HCT116 (cell line): Measurements from ENCODE around the gene SGSM2. TPM values are rescaled to one million over a fixed set of nuclear protein-coding genes. Genes with fewer than 3 reads are reported as not detected.

Source experiments
- ATAC-seq: fragments of 200-7000 bp; cut with Tn5 transposase; 2 replicates; pipeline ENCODE4 v1.9.1; 2020; ENCODE audit warnings: mild to moderate bottlenecking, moderate library complexity
- BruUV-seq: library from RNA; stranded (reverse); fragments of 400-500 nt; replicated peaks from 2 replicates; lab custom pipeline; 2021; lab: Mats Ljungman, UMichigan
- CTCF ChIA-PET: fragments of 300-600 bp; sonication (Branson Sonifier 250); formaldehyde crosslinking; loops from one replicate; lab custom pipeline; 2021; ENCODE audit warnings: antibody characterized with exemption; lab: Charles Lee
- POLR2A ChIA-PET: fragments of 300-600, 350-600 bp; sonication (Branson Sonifier 250); formaldehyde crosslinking; loops from one replicate; lab custom pipeline; 2021; ENCODE audit warnings: antibody characterized with exemption; lab: Charles Lee
- RAD21 ChIA-PET, 2 experiments: fragments of 300-600 bp; sonication (Branson Sonifier 250); formaldehyde crosslinking; loops; one replicate each; lab custom pipeline; 2023; ENCODE audit warnings: low total read pairs in 2 of 2; ENCODE audit not compliant: uncharacterized antibody in 2 of 2, unreplicated experiment in 2 of 2, low non-redundant PET in 1 of 2; lab: Charles Lee
- DNase-seq: peaks from one replicate; pipeline ENCODE4 v3.0.0-alpha.2; 2010; ENCODE audit warnings: low read depth, low spot score
- H2AFZ ChIP-seq: fragments of 200-600 bp; shearing (Covaris generic), sonication (generic); 2 replicates; pipeline ENCODE4 v1.6.1; 2017; ENCODE audit warnings: low read depth, mixed run types, mixed read lengths, antibody characterized with exemption, low read length; ENCODE audit not compliant: poor library complexity, severe bottlenecking
- H3K27ac ChIP-seq: 2 replicates; pipeline ENCODE4 v1.5.1; 2012; ENCODE audit warnings: low read depth, low read length
- H3K27me3 ChIP-seq: fragments of 200-600 bp; sonication (generic); 2 replicates; pipeline ENCODE4 v1.6.1; 2016; ENCODE audit warnings: mixed run types, low read length, mixed read lengths; ENCODE audit not compliant: insufficient read depth
- H3K36me3 ChIP-seq, 2 experiments: fragments of 200-500 bp in 1 of 2; fragments of 200-600 bp in 1 of 2; sonication (Bioruptor generic) in 1 of 2; sonication (generic) in 1 of 2; 2 replicates each; pipeline versions ENCODE4 v1.5.1 to v1.6.1; 2014 to 2016; ENCODE audit warnings: low read length in 2 of 2, inconsistent platforms in 1 of 2, mixed read lengths in 1 of 2, mixed run types in 1 of 2; ENCODE audit not compliant: insufficient read depth in 2 of 2, control insufficient read depth in 1 of 2
- H3K4me1 ChIP-seq, 2 experiments: fragments of 200-600 bp in 1 of 2; sonication (generic) in 1 of 2; 2 replicates each; pipeline versions ENCODE4 v1.5.1 to v1.6.1; 2012 to 2017; ENCODE audit warnings: low read length in 2 of 2, inconsistent platforms in 1 of 2, mild to moderate bottlenecking in 1 of 2, mixed read lengths in 1 of 2, mixed run types in 1 of 2, moderate library complexity in 1 of 2; ENCODE audit not compliant: insufficient read depth in 2 of 2, control insufficient read depth in 1 of 2
- H3K4me2 ChIP-seq: fragments of 200-600 bp; sonication (generic); 2 replicates; pipeline ENCODE4 v1.6.1; 2017; ENCODE audit warnings: mixed run types, low read length, mixed read lengths
- H3K4me3 ChIP-seq, 2 experiments: fragments of 200-600 bp in 1 of 2; sonication (generic) in 1 of 2; replicated peaks in 1 of 2; 2 replicates each; pipeline ENCODE4 v1.5.1; 2011 to 2016; ENCODE audit warnings: low read length in 2 of 2, control low read depth in 1 of 2, low read depth in 1 of 2, mild to moderate bottlenecking in 1 of 2, mixed read lengths in 1 of 2, mixed run types in 1 of 2
- H3K79me2 ChIP-seq: fragments of 200-600 bp; sonication (generic); 2 replicates; pipeline ENCODE4 v1.6.1; 2017; ENCODE audit warnings: mild to moderate bottlenecking, mixed run types, low read length, moderate library complexity, mixed read lengths; ENCODE audit not compliant: insufficient read depth
- H3K9ac ChIP-seq: fragments of 200-600 bp; sonication (generic); 2 replicates; pipeline ENCODE4 v1.6.1; 2016; ENCODE audit warnings: low read length, mixed read lengths
- H3K9me2 ChIP-seq: fragments of 200-600 bp; sonication (generic), shearing (Covaris generic); 2 replicates; pipeline ENCODE4 v1.6.1; 2017; ENCODE audit warnings: mixed run types, mild to moderate bottlenecking, moderate library complexity; ENCODE audit not compliant: insufficient read depth
- H3K9me3 ChIP-seq, 2 experiments: fragments of 200-500 bp in 1 of 2; fragments of 200-600 bp in 1 of 2; sonication (Bioruptor generic) in 1 of 2; sonication (generic) in 1 of 2; 2 replicates each; pipeline ENCODE4 v1.6.1; 2014 to 2017; ENCODE audit warnings: low read length in 2 of 2, mixed read lengths in 2 of 2, inconsistent platforms in 1 of 2, low read depth in 1 of 2, mild to moderate bottlenecking in 1 of 2, mixed run types in 1 of 2, moderate library complexity in 1 of 2; ENCODE audit not compliant: control insufficient read depth in 1 of 2, insufficient read depth in 1 of 2
- H4K20me1 ChIP-seq: fragments of 200-600 bp; sonication (generic), shearing (Covaris generic); 2 replicates; pipeline ENCODE4 v1.6.1; 2017; ENCODE audit warnings: mixed run types, mild to moderate bottlenecking, moderate library complexity; ENCODE audit not compliant: insufficient read depth
- CBX3 ChIP-seq: IDR thresholded peaks from 2 replicates; pipeline ENCODE4 v1.6.1; 2012; ENCODE audit warnings: low read depth
- CEBPB ChIP-seq: IDR thresholded peaks from 2 replicates; pipeline ENCODE4 v1.6.1; 2012; ENCODE audit warnings: low read depth
- ELF1 ChIP-seq: IDR thresholded peaks from 2 replicates; pipeline ENCODE4 v1.6.1; 2012; ENCODE audit warnings: low read depth, borderline replicate concordance
- EZH2phosphoT487 ChIP-seq: fragments of 200-600 bp; IDR thresholded peaks from 2 replicates; pipeline ENCODE4 v1.6.1; 2018; ENCODE audit warnings: antibody characterized with exemption, borderline replicate concordance
- FOSL1 ChIP-seq: IDR thresholded peaks from 2 replicates; pipeline ENCODE4 v1.6.1; 2012; ENCODE audit warnings: low read depth
- JUND ChIP-seq: IDR thresholded peaks from 2 replicates; pipeline ENCODE4 v1.6.1; 2012
- POLR2A ChIP-seq: IDR thresholded peaks from 2 replicates; pipeline ENCODE4 v1.7.0; 2011; ENCODE audit warnings: borderline replicate concordance; ENCODE audit not compliant: insufficient read depth, insufficient read length; ENCODE audit errors: extremely low read depth
- POLR2AphosphoS5 ChIP-seq: IDR thresholded peaks from 2 replicates; pipeline ENCODE4 v1.6.1; 2011; ENCODE audit warnings: mild to moderate bottlenecking, low read depth, low read length, moderate library complexity
- RAD21 ChIP-seq: IDR thresholded peaks from 2 replicates; pipeline ENCODE4 v1.6.1; 2012; ENCODE audit warnings: low read depth, mild to moderate bottlenecking
- REST ChIP-seq: IDR thresholded peaks from 2 replicates; pipeline ENCODE4 v1.6.1; 2012; ENCODE audit warnings: low read depth
- SP1 ChIP-seq: IDR thresholded peaks from 2 replicates; pipeline ENCODE4 v1.6.1; 2012; ENCODE audit warnings: low read depth
- SRF ChIP-seq: IDR thresholded peaks from 2 replicates; pipeline ENCODE4 v1.6.1; 2012; ENCODE audit warnings: low read depth
- TCF7L2 ChIP-seq: IDR thresholded peaks from 2 replicates; pipeline ENCODE4 v1.7.0; 2011; ENCODE audit warnings: borderline replicate concordance, inconsistent platforms; ENCODE audit not compliant: insufficient read depth, insufficient read length; ENCODE audit errors: extremely low read depth
- YY1 ChIP-seq: IDR thresholded peaks from 2 replicates; pipeline ENCODE4 v1.6.1; 2011; ENCODE audit warnings: low read length, low read depth, moderate library complexity, mild to moderate bottlenecking; ENCODE audit not compliant: insufficient replicate concordance; ENCODE audit errors: extremely low read depth
- ZBTB33 ChIP-seq: IDR thresholded peaks from 2 replicates; pipeline ENCODE4 v1.6.1; 2011; ENCODE audit warnings: mild to moderate bottlenecking, low read length, moderate library complexity; ENCODE audit not compliant: insufficient replicate concordance; ENCODE audit errors: extremely low read depth
- ZNF274 ChIP-seq: fragments of 200-500 bp; sonication (Bioruptor generic); IDR thresholded peaks from 2 replicates; pipeline ENCODE4 v1.6.1; 2014; ENCODE audit warnings: mild to moderate bottlenecking, low read depth, low read length, inconsistent platforms
- intact Hi-C: fragments of 100-400 bp; cut with micrococcal nuclease; formaldehyde crosslinking; loops from 2 replicates; pipeline ENCODE4 v1.10.0; 2022
- total RNA-seq: library from RNA; stranded (reverse); gene quantifications from one replicate; pipeline ENCODE4 v1.2.1, GENCODE V29; 2021; ENCODE audit not compliant: unreplicated experiment
- TF ChIP-seq, protein P1 (sequence below), 3 experiments: fragments of 200-600 bp in 1 of 3; sonication (generic) in 1 of 3; IDR thresholded peaks in 2 of 3; conservative IDR thresholded peaks in 1 of 3; 2 replicates each; pipeline ENCODE4 v1.5.1; 2012 to 2017; ENCODE audit warnings: low read depth in 2 of 3, low read length in 2 of 3, antibody characterized with exemption in 1 of 3, borderline replicate concordance in 1 of 3, control low read depth in 1 of 3, mild to moderate bottlenecking in 1 of 3, mixed read lengths in 1 of 3, mixed run types in 1 of 3, moderate library complexity in 1 of 3; ENCODE audit not compliant: insufficient read depth in 1 of 3
- TF ChIP-seq, protein P2 (sequence below): IDR thresholded peaks from 2 replicates; pipeline ENCODE4 v1.6.1; 2012

Gene SGSM2
- total RNA-seq, 1 experiment from 2014 or later: 68.1 TPM

DNA sequence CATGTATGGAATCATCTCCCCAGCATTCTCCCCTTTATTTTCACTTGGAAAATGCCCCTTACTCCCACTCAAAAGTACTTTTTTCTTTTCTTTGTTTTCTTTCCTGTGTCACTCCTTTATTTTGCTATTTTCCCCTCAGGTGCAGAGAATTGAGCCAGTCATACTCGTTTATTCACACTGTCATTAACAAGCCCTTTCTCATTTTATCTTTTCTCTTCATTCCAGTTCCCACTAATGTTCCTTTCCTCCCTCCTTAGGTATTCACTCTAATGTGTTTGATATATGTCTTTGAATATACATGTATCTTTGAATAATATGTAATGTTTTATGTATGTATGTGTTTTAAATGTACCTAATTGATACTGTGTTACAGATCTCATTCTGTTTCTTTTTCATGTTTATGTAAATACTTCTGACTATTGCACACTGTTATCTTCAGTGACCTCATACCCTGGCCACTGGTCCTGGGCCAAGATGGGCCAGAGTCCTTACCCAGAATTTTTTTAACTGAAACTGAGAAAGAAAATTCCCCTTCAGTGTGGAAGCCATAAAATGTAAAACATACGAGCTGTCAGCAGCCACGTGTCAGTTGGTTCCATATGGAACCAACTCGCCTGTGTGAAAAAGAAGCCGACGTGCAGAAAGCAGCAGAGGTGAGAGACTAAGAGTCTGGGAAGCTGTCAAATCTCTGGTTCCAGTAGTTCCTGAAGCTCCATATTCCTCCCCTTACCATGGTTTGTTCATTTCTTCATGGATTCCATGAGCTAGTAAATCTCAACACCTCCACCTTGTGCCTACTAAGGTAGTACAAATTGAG, 27.8 kb upstream of the SGSM2 start:
- no peak for DNase-seq
- H4K20me1 ChIP-seq: no peaks in the 10 kb centered on the region; the same call in 1 of the 2 replicates
- no peak overlapping the region for H3K9ac ChIP-seq
- TF ChIP-seq POLR2A (no peak), JUND (no peak), ZNF274 (no peak), EZH2phosphoT487 (no peak), POLR2AphosphoS5 (no peak), ZBTB33 (no peak), REST (no peak), CEBPB (no peak), CBX3 (no peak), TCF7L2 (no peak), FOSL1 (no peak), ELF1 (no peak), SP1 (no peak), YY1 (no peak), RAD21 (no peak), SRF (no peak)
- TF ChIP-seq, protein P1, sequence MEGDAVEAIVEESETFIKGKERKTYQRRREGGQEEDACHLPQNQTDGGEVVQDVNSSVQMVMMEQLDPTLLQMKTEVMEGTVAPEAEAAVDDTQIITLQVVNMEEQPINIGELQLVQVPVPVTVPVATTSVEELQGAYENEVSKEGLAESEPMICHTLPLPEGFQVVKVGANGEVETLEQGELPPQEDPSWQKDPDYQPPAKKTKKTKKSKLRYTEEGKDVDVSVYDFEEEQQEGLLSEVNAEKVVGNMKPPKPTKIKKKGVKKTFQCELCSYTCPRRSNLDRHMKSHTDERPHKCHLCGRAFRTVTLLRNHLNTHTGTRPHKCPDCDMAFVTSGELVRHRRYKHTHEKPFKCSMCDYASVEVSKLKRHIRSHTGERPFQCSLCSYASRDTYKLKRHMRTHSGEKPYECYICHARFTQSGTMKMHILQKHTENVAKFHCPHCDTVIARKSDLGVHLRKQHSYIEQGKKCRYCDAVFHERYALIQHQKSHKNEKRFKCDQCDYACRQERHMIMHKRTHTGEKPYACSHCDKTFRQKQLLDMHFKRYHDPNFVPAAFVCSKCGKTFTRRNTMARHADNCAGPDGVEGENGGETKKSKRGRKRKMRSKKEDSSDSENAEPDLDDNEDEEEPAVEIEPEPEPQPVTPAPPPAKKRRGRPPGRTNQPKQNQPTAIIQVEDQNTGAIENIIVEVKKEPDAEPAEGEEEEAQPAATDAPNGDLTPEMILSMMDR (IDR thresholded peaks at IDR 0.05 in 2 of 3, conservative IDR thresholded peaks at IDR 0.05 in 1 of 3; ENCODE audit: borderline replicate concordance in 1 of 3, insufficient read depth in 1 of 3, low read depth in 2 of 3, low read length in 2 of 3): no peak
- TF ChIP-seq, protein P2, sequence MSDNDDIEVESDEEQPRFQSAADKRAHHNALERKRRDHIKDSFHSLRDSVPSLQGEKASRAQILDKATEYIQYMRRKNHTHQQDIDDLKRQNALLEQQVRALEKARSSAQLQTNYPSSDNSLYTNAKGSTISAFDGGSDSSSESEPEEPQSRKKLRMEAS: no peak
- TF ChIP-seq, all 23 proteins: peak for 0
- BruUV-seq: no TSS peak
- intact Hi-C loops: no loop called here
- H3K27me3 ChIP-seq: no peaks in the 10 kb centered on the region
- H3K9me3 ChIP-seq: no peaks in the 10 kb centered on the region
- H3K4me1 ChIP-seq: peaks cover 5 to 6% of the 10 kb centered on the region in 2 experiments; a peak in 2 of 4 replicates
- ATAC-seq: no peak
- RAD21 ChIA-PET: no interaction called here
- no peak overlapping the region for H3K4me3 ChIP-seq
- no peak overlapping the region for H3K27ac ChIP-seq
- CTCF ChIA-PET: no interaction called here
- H3K9me2 ChIP-seq: no peaks in the 10 kb centered on the region
- H3K79me2 ChIP-seq: peaks cover 13% of the 10 kb centered on the region
- no peak overlapping the region for H3K4me2 ChIP-seq
- POLR2A ChIA-PET: no interaction called here
- no peak overlapping the region for H2AFZ ChIP-seq
- H3K36me3 ChIP-seq: no peaks in the 10 kb centered on the region
